ENCODE data around the gene PLEKHA6. TPM values are rescaled to one million over a fixed set of nuclear protein-coding genes. Genes with fewer than 3 reads are reported as not detected.
A peak's percentile ranks its signal among the peaks of the same experiment; 100 is the strongest.

PLEKHA6 gene
- total RNA-seq, 6 experiments from 2014 or later, result 16.6 to 31.1 (median 22.1) TPM

DNA sequence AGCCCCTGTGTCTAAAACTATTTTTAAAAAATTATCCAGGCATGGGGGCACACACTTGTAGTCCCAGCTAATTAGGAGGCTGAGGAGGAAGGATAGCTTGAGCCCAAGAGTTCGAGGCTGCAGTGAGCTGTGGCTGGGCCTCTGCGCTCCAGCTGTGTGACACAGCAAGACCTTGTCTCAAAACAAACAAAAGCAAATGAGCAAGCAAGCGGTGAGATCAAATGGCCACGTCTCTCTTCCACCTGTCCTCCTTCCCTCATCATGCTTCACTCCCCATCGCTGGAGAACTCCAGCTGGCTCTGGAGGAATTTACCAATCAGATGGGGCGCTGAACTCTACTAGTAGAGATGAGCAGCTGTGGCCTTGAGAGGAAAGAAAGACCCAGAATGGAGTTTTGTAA, 179.6 kb downstream of the PLEKHA6 start:
- intact Hi-C loops (cut with DNase I), result no loop called here
- no peaks in the 10 kb centered on the region for H3K9me3 ChIP-seq
- no peak for TF ChIP-seq POLR2A (IDR thresholded peaks at IDR 0.05)
- TF ChIP-seq, protein P1, sequence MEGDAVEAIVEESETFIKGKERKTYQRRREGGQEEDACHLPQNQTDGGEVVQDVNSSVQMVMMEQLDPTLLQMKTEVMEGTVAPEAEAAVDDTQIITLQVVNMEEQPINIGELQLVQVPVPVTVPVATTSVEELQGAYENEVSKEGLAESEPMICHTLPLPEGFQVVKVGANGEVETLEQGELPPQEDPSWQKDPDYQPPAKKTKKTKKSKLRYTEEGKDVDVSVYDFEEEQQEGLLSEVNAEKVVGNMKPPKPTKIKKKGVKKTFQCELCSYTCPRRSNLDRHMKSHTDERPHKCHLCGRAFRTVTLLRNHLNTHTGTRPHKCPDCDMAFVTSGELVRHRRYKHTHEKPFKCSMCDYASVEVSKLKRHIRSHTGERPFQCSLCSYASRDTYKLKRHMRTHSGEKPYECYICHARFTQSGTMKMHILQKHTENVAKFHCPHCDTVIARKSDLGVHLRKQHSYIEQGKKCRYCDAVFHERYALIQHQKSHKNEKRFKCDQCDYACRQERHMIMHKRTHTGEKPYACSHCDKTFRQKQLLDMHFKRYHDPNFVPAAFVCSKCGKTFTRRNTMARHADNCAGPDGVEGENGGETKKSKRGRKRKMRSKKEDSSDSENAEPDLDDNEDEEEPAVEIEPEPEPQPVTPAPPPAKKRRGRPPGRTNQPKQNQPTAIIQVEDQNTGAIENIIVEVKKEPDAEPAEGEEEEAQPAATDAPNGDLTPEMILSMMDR (IDR thresholded peaks at IDR 0.05), result no peak
- no peaks in the 10 kb centered on the region for H3K36me3 ChIP-seq
- ATAC-seq (no peak), DNase-seq (no peak)
- 70% methylated on average over 6 of the region's 6 CpGs for WGBS (ENCODE audit: insufficient coverage, low coverage, low lambda C conversion rate, missing lambda C conversion rate)
- no peak overlapping the region for H3K27ac ChIP-seq
- no peaks in the 10 kb centered on the region for H3K4me1 ChIP-seq
- no peak overlapping the region for H3K4me3 ChIP-seq
- no peaks in the 10 kb centered on the region for H3K27me3 ChIP-seq

GRCh38 chr1:204178487-204179281, 181.0 kb downstream of the PLEKHA6 start:
- TF ChIP-seq, protein P1 (IDR thresholded peaks at IDR 0.05), result no peak
- TF ChIP-seq POLR2A (IDR thresholded peaks at IDR 0.05), result no peak
- H3K9me3 ChIP-seq, result no peaks in the 10 kb centered on the region
- no peaks in the 10 kb centered on the region for H3K4me1 ChIP-seq
- no peak overlapping the region for H3K4me3 ChIP-seq
- no peaks in the 10 kb centered on the region for H3K27me3 ChIP-seq
- no peaks in the 10 kb centered on the region for H3K36me3 ChIP-seq
- WGBS (ENCODE audit: insufficient coverage, low coverage, low lambda C conversion rate, missing lambda C conversion rate), result 90% methylated on average over 2 of the region's 7 CpGs
- intact Hi-C loops (cut with DNase I), result no loop called here
- no peak overlapping the region for H3K27ac ChIP-seq
- DNase-seq, result no peak
- ATAC-seq, result peak in 1 of 4 donors; percentile 38

GRCh38 chr1:204177133-204177532, 182.6 kb downstream of the PLEKHA6 start:
- DNase-seq (no peak), ATAC-seq (no peak)
- Histone ChIP-seq H3K4me1 (peaks cover 0 to 1% (median 0%) of the 10 kb centered on the region in 4 donors), H3K4me3 (no peak overlapping the region), H3K27me3 (no peaks in the 10 kb centered on the region), H3K36me3 (no peaks in the 10 kb centered on the region), H3K9me3 (no peaks in the 10 kb centered on the region), H3K27ac (no peak overlapping the region)
- intact Hi-C loops (cut with DNase I), result no loop called here
- no peak for TF ChIP-seq POLR2A (IDR thresholded peaks at IDR 0.05)
- TF ChIP-seq, protein P1 (IDR thresholded peaks at IDR 0.05), result no peak
- WGBS (ENCODE audit: insufficient coverage, low coverage, low lambda C conversion rate, missing lambda C conversion rate), result 40% methylated on average over 4 of the region's 4 CpGs

DNA sequence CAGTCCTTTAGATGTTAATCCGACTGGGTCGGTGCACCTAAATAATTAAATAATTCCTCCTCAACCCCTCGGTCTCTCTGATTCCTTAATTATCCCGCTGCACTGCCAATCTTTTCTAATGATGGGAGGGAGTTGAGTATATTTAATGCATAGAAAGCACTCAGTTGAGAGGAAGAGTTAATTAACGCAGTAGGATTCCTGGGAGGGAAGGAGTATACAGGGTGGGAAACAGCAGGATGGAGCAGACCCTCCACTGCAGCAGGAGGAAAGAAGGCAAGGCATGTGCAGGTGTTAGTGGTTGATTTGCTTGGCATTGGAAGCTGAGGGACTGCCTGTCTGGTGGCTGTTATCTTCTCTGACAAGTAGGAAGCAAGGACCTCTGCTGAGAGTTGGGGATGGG, 183.7 kb downstream of the PLEKHA6 start:
- WGBS (ENCODE audit: insufficient coverage, low coverage, low lambda C conversion rate, missing lambda C conversion rate), result 80% methylated on average over 5 of the region's 5 CpGs
- no peak for ATAC-seq
- H3K27me3 ChIP-seq, result no peaks in the 10 kb centered on the region
- no peak for TF ChIP-seq POLR2A (IDR thresholded peaks at IDR 0.05)
- TF ChIP-seq, protein P1 (IDR thresholded peaks at IDR 0.05), result no peak
- H3K9me3 ChIP-seq, result no peaks in the 10 kb centered on the region
- DNase-seq, result no peak
- intact Hi-C loops (cut with DNase I), result no loop called here
- no peaks in the 10 kb centered on the region for H3K36me3 ChIP-seq
- peaks cover 0 to 9% (median 0%) of the 10 kb centered on the region in 4 donors for H3K4me1 ChIP-seq
- no peak overlapping the region for H3K27ac ChIP-seq
- no peak overlapping the region for H3K4me3 ChIP-seq

All from right lobe of liver (tissue), 6 donors.